IMR-90 (cell line): ENCODE results near the gene LRRTM4. TPM values are rescaled to one million over a fixed set of nuclear protein-coding genes. Genes with fewer than 3 reads are reported as not detected.

Source experiments
- ATAC-seq: fragments of 200-7000 bp; cut with Tn5 transposase; 2 replicates; pipeline ENCODE4 v1.9.1; 2020; ENCODE audit warnings: low read depth, mild to moderate bottlenecking, moderate library complexity
- BruUV-seq: library from RNA; stranded (reverse); fragments of 400-500 nt; replicated peaks from 2 replicates; lab custom pipeline; 2021; lab: Mats Ljungman, UMichigan
- CTCF ChIA-PET: fragments of 300-600 bp; formaldehyde crosslinking; extraction: SDS; loops from one replicate; lab custom pipeline; 2021; ENCODE audit warnings: antibody characterized with exemption; lab: Yijun Ruan, JAX
- POLR2A ChIA-PET: fragments of 300-600 bp; sonication (Branson Sonifier 250); formaldehyde crosslinking; loops from one replicate; lab custom pipeline; 2022; ENCODE audit warnings: antibody characterized with exemption; ENCODE audit not compliant: unreplicated experiment; lab: Charles Lee
- DNase-seq: peaks from one replicate; pipeline ENCODE4 v3.0.0; 2013
- H2AFZ ChIP-seq: replicated peaks from 2 replicates; pipeline ENCODE3; 2013; ENCODE audit warnings: low read length, mild to moderate bottlenecking; ENCODE audit not compliant: poor library complexity
- H2AK5ac ChIP-seq: 2 replicates; pipeline ENCODE4 v1.6.1; 2013; ENCODE audit warnings: low read depth, low read length, inconsistent platforms
- H2AK9ac ChIP-seq: replicated peaks from 2 replicates; pipeline ENCODE3; 2013; ENCODE audit warnings: mild to moderate bottlenecking, low read depth, low read length, moderate library complexity; ENCODE audit not compliant: poor library complexity
- H2BK120ac ChIP-seq: 2 replicates; pipeline ENCODE4 v1.6.1; 2013; ENCODE audit warnings: low read depth, low read length, inconsistent platforms
- H2BK15ac ChIP-seq: 3 replicates; pipeline ENCODE4 v1.6.1; 2013; ENCODE audit warnings: low read depth, low read length, inconsistent platforms
- H2BK20ac ChIP-seq: 2 replicates; pipeline ENCODE4 v1.6.1; 2013; ENCODE audit warnings: low read depth, mild to moderate bottlenecking, inconsistent platforms, low read length, moderate library complexity
- H2BK5ac ChIP-seq: 2 replicates; pipeline ENCODE4 v1.6.1; 2013; ENCODE audit warnings: mild to moderate bottlenecking, low read depth, low read length, inconsistent platforms; ENCODE audit not compliant: poor library complexity, severe bottlenecking
- H3K14ac ChIP-seq: replicated peaks from 2 replicates; pipeline ENCODE4 v1.6.1; 2013; ENCODE audit warnings: low read depth, low read length, inconsistent platforms
- H3K18ac ChIP-seq: 2 replicates; pipeline ENCODE4 v1.6.1; 2013; ENCODE audit warnings: low read depth, low read length, control low read depth
- H3K23ac ChIP-seq: 2 replicates; pipeline ENCODE4 v1.6.1; 2013; ENCODE audit warnings: low read depth, low read length, inconsistent platforms
- H3K27ac ChIP-seq: 2 replicates; pipeline ENCODE4 v1.5.1; 2013; ENCODE audit warnings: mild to moderate bottlenecking, control low read depth, low read length; ENCODE audit not compliant: insufficient read depth
- H3K27me3 ChIP-seq: 2 replicates; pipeline ENCODE4 v1.6.1; 2013; ENCODE audit warnings: low read length; ENCODE audit not compliant: control insufficient read depth, insufficient read depth
- H3K36me3 ChIP-seq: 2 replicates; pipeline ENCODE4 v1.6.1; 2013; ENCODE audit warnings: low read length, mixed read lengths; ENCODE audit not compliant: control insufficient read depth, insufficient read depth
- H3K4ac ChIP-seq: 2 replicates; pipeline ENCODE4 v1.6.1; 2013; ENCODE audit warnings: low read depth, low read length, inconsistent platforms
- H3K4me1 ChIP-seq: 2 replicates; pipeline ENCODE4 v1.6.1; 2013; ENCODE audit warnings: low read length, mixed read lengths; ENCODE audit not compliant: control insufficient read depth, insufficient read depth
- H3K4me2 ChIP-seq: 2 replicates; pipeline ENCODE4 v1.6.1; 2013; ENCODE audit warnings: low read depth, mild to moderate bottlenecking, control low read depth, low read length, moderate library complexity
- H3K4me3 ChIP-seq: 2 replicates; pipeline ENCODE4 v1.5.1; 2013; ENCODE audit warnings: low read depth, mild to moderate bottlenecking, control low read depth, low read length, moderate library complexity; ENCODE audit not compliant: insufficient read depth
- H3K56ac ChIP-seq: 2 replicates; pipeline ENCODE4 v1.6.1; 2013; ENCODE audit warnings: low read length, inconsistent platforms; ENCODE audit not compliant: insufficient read depth; ENCODE audit errors: extremely low read depth
- H3K79me1 ChIP-seq, 2 experiments: 2 replicates each; pipeline ENCODE4 v1.6.1; 2013; ENCODE audit warnings: low read length in 2 of 2, inconsistent platforms in 1 of 2, low read depth in 1 of 2
- H3K9ac ChIP-seq: 2 replicates; pipeline ENCODE4 v1.6.1; 2013; ENCODE audit warnings: low read depth, low read length, control low read depth
- H3K9me1 ChIP-seq: 2 replicates; pipeline ENCODE4 v1.6.1; 2013; ENCODE audit warnings: low read length, inconsistent platforms; ENCODE audit not compliant: insufficient read depth
- H3K9me3 ChIP-seq: 2 replicates; pipeline ENCODE4 v1.6.1; 2013; ENCODE audit warnings: low read length; ENCODE audit not compliant: control insufficient read depth, insufficient read depth
- H4K20me1 ChIP-seq: 2 replicates; pipeline ENCODE4 v1.6.1; 2013; ENCODE audit warnings: low read length, inconsistent platforms; ENCODE audit not compliant: insufficient read depth
- H4K5ac ChIP-seq: 2 replicates; pipeline ENCODE4 v1.6.1; 2013; ENCODE audit warnings: mild to moderate bottlenecking, low read depth, low read length, control low read depth
- H4K8ac ChIP-seq, 2 experiments: 2 replicates each; pipeline ENCODE4 v1.6.1; 2013; ENCODE audit warnings: low read depth in 2 of 2, low read length in 2 of 2, control low read depth in 1 of 2, inconsistent platforms in 1 of 2
- H4K91ac ChIP-seq: 2 replicates; pipeline ENCODE4 v1.6.1; 2013; ENCODE audit warnings: low read depth, low read length, inconsistent platforms; ENCODE audit not compliant: insufficient read depth
- FOS ChIP-seq: fragments of 150-350 bp; IDR thresholded peaks from 2 replicates; pipeline ENCODE4 v1.6.1; 2016; ENCODE audit warnings: low read depth, low read length
- RCOR1 ChIP-seq: IDR thresholded peaks from 2 replicates; pipeline ENCODE4 v1.6.1; 2012; ENCODE audit warnings: mild to moderate bottlenecking, low read length, improper control_type of control experiment; ENCODE audit not compliant: insufficient replicate concordance
- SMC3 ChIP-seq: fragments of 150-350 bp; IDR thresholded peaks from 2 replicates; pipeline ENCODE4 v1.6.1; 2016; ENCODE audit warnings: low read depth, mild to moderate bottlenecking, antibody characterized with exemption, low read length, moderate library complexity
- WGBS, 2 experiments: methylation state at CpG; one replicate each; pipeline versions ENCODE4 v1.1.5 to v1.1.7; 2013; ENCODE audit warnings: missing lambda C conversion rate in 2 of 2; ENCODE audit not compliant: insufficient read length in 1 of 2; ENCODE audit errors: extremely low coverage in 2 of 2; 5-methylcytosine and 5-hydroxymethylcytosine counted together
- dilution Hi-C: fragments of 300-500 bp; cut with HindIII; formaldehyde crosslinking; loops from one replicate; pipeline ENCODE4 v1.14.3; 2018; ENCODE audit warnings: low sequenced_read_pairs; ENCODE audit not compliant: unreplicated experiment
- in situ Hi-C: fragments of 300-500 bp; cut with MboI; formaldehyde crosslinking; loops from 3 replicates; pipeline ENCODE4 v1.14.3; 2019; ENCODE audit warnings: low sequenced_read_pairs, inconsistent platforms, mixed read lengths
- intact Hi-C: fragments of 100-400 bp; cut with micrococcal nuclease; formaldehyde crosslinking; loops from 2 replicates; pipeline ENCODE4 v1.10.0; 2022
- polyA plus RNA-seq, 3 experiments: library from polyadenylated mRNA; depleted of rRNA; stranded (reverse); fragments of >200 nt; gene quantifications; 2 replicates each; pipeline ENCODE4 v1.2.3, GENCODE V29; 2012; ENCODE audit warnings: low replicate concordance in 1 of 3
- total RNA-seq: library from RNA; depleted of rRNA; stranded (reverse); fragments of >200 nt; gene quantifications from 2 replicates; pipeline ENCODE4 v1.2.3, GENCODE V29; 2012

LRRTM4 gene
- total and polyA plus RNA-seq, 2 of the 4 experiments (the other 2 are of a cell fraction): not detected

DNA sequence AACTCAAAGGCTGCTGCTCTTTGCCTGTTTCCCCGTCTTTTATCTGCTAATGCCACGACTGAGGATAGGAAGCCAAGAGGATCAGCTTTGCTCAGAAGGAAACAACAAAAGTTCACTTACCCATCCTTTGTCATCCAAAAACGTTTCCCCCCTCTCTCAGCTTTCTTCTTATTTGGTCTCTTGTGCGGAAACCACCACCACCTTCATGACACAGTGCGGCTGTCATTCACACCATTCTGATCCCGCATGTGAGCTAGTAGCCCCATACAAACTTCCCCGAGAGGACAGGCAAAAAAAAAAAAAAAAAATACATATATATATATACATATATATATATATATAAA lies 656 bp downstream of the LRRTM4 start:
- no peak overlapping the region for H2BK5ac ChIP-seq
- no peak overlapping the region for H2AFZ ChIP-seq
- H2AK5ac ChIP-seq: no peak overlapping the region
- 0% methylated on average over 1 of the region's 7 CpGs; no CpG with 5 or more reads in 1 of the 2 experiments for WGBS, 2 experiments
- H4K5ac ChIP-seq: no peak overlapping the region
- DNase-seq (no peak), ATAC-seq (no peak)
- no peak overlapping the region for H2BK20ac ChIP-seq
- no peak overlapping the region for H3K14ac ChIP-seq
- no TSS peak for BruUV-seq
- no peak overlapping the region for H3K18ac ChIP-seq
- no peak overlapping the region for H3K4ac ChIP-seq
- no peaks in the 10 kb centered on the region for H3K27me3 ChIP-seq
- no peak for TF ChIP-seq SMC3
- TF ChIP-seq FOS: no peak
- no peak for TF ChIP-seq RCOR1
- dilution Hi-C loops (no loop called here), in situ Hi-C loops (no loop called here), intact Hi-C loops (no loop called here)
- no peak overlapping the region for H4K8ac ChIP-seq
- no peak overlapping the region for H3K56ac ChIP-seq
- H2BK15ac ChIP-seq: no peak overlapping the region
- no peaks in the 10 kb centered on the region for H4K20me1 ChIP-seq
- POLR2A ChIA-PET: no interaction called here
- H3K4me1 ChIP-seq: no peaks in the 10 kb centered on the region
- H3K4me2 ChIP-seq: no peak overlapping the region
- no peaks in the 10 kb centered on the region for H3K36me3 ChIP-seq
- H2AK9ac ChIP-seq: no peak overlapping the region
- H3K27ac ChIP-seq: no peak overlapping the region
- no peaks in the 10 kb centered on the region for H3K9me1 ChIP-seq
- no peak overlapping the region for H3K23ac ChIP-seq
- peaks cover 8% of the 10 kb centered on the region; the same call in 1 of the 2 replicates for H3K9me3 ChIP-seq
- no peak overlapping the region for H4K91ac ChIP-seq
- CTCF ChIA-PET: no interaction called here
- no peak overlapping the region for H2BK120ac ChIP-seq
- H3K9ac ChIP-seq: no peak overlapping the region
- no peak overlapping the region for H3K4me3 ChIP-seq
- H3K79me1 ChIP-seq: no peaks in the 10 kb centered on the region
